Measurements from ENCODE around the gene SCIN. TPM values are rescaled to one million over a fixed set of nuclear protein-coding genes. Genes with fewer than 3 reads are reported as not detected.
A peak's percentile ranks its signal among the peaks of the same experiment; 100 is the strongest.

The SCIN gene
- total RNA-seq, 1 experiment from 2014 or later: 0.22 TPM

GRCh38 chr7:12570168-12570533, 369 bp upstream of the SCIN start:
- no peaks in the 10 kb centered on the region for H3K9me3 ChIP-seq (ENCODE audit: control insufficient read depth in 1 of 2, insufficient read depth in 1 of 2, low read depth in 1 of 2, low read length in 2 of 2)
- peak overlapping the region; percentile 83 for H3K4me2 ChIP-seq (ENCODE audit: low read length)
- no peak for TF ChIP-seq ELF1 (IDR thresholded peaks at IDR 0.05; ENCODE audit: borderline replicate concordance, low read depth)
- POLR2A ChIA-PET: no interaction called here
- DNase-seq (ENCODE audit: low read depth, low spot score) (no peak), ATAC-seq (peak; percentile 59)
- H3K36me3 ChIP-seq (ENCODE audit: control insufficient read depth in 1 of 2, insufficient read depth in 2 of 2, low read length in 2 of 2): no peaks in the 10 kb centered on the region
- peak overlapping the region; percentile 96 for H2AFZ ChIP-seq (ENCODE audit: low read depth, low read length, poor library complexity, severe bottlenecking)
- H3K4me3 ChIP-seq (replicated peaks in 1 of 2; ENCODE audit: low read depth in 1 of 2, low read length in 2 of 2): peak overlapping the region; percentile 24 to 54
- no TSS peak for BruUV-seq (replicated peaks)
- no peak overlapping the region for H3K27ac ChIP-seq (ENCODE audit: low read depth, low read length)
- peaks cover 0 to 10% of the 10 kb centered on the region in 2 experiments; a peak in 1 of 4 replicates for H3K4me1 ChIP-seq (ENCODE audit: control insufficient read depth in 1 of 2, insufficient read depth in 2 of 2, low read length in 2 of 2)
- no peaks in the 10 kb centered on the region for H3K9me2 ChIP-seq (ENCODE audit: insufficient read depth)
- H3K9ac ChIP-seq (ENCODE audit: low read length): 0 out of 2 replicates have a peak overlapping the region, but pooled peaks have one; percentile 6
- H3K27me3 ChIP-seq (ENCODE audit: insufficient read depth, low read length): no peaks in the 10 kb centered on the region
- RAD21 ChIA-PET (ENCODE audit: low non-redundant PET in 1 of 2, low total read pairs in 2 of 2, uncharacterized antibody in 2 of 2, unreplicated experiment in 2 of 2): no interaction called here
- no peaks in the 10 kb centered on the region for H3K79me2 ChIP-seq (ENCODE audit: insufficient read depth, low read length)
- H4K20me1 ChIP-seq (ENCODE audit: insufficient read depth): no peaks in the 10 kb centered on the region
- CTCF ChIA-PET: no interaction called here
- intact Hi-C loops (cut with micrococcal nuclease): no loop called here

GRCh38 chr7:12571691-12572090, 1.2 kb downstream of the SCIN start:
- POLR2A ChIA-PET: interaction anchor here (0.8 kb wide), 1 partner anchor 163 kb away, joined by 3 read pairs; no protein-coding TSS in a partner anchor
- H3K27ac ChIP-seq (ENCODE audit: low read depth, low read length): no peak overlapping the region
- H3K27me3 ChIP-seq (ENCODE audit: insufficient read depth, low read length): no peaks in the 10 kb centered on the region
- no peak overlapping the region for H3K9ac ChIP-seq (ENCODE audit: low read length)
- CTCF ChIA-PET: no interaction called here
- no peaks in the 10 kb centered on the region for H3K9me3 ChIP-seq (ENCODE audit: control insufficient read depth in 1 of 2, insufficient read depth in 1 of 2, low read depth in 1 of 2, low read length in 2 of 2)
- H3K9me2 ChIP-seq (ENCODE audit: insufficient read depth): no peaks in the 10 kb centered on the region
- H3K79me2 ChIP-seq (ENCODE audit: insufficient read depth, low read length): no peaks in the 10 kb centered on the region
- no TSS peak for BruUV-seq (replicated peaks)
- no peak overlapping the region for H3K4me2 ChIP-seq (ENCODE audit: low read length)
- ATAC-seq (no peak), DNase-seq (ENCODE audit: low read depth, low spot score) (no peak)
- RAD21 ChIA-PET (ENCODE audit: low non-redundant PET in 1 of 2, low total read pairs in 2 of 2, uncharacterized antibody in 2 of 2, unreplicated experiment in 2 of 2): no interaction called here
- H3K36me3 ChIP-seq (ENCODE audit: control insufficient read depth in 1 of 2, insufficient read depth in 2 of 2, low read length in 2 of 2): no peaks in the 10 kb centered on the region
- peaks cover 0 to 10% of the 10 kb centered on the region in 2 experiments; a peak in 1 of 4 replicates for H3K4me1 ChIP-seq (ENCODE audit: control insufficient read depth in 1 of 2, insufficient read depth in 2 of 2, low read length in 2 of 2)
- no peak overlapping the region for H3K4me3 ChIP-seq (replicated peaks in 1 of 2; ENCODE audit: low read depth in 1 of 2, low read length in 2 of 2)
- H4K20me1 ChIP-seq (ENCODE audit: insufficient read depth): no peaks in the 10 kb centered on the region
- intact Hi-C loops (cut with micrococcal nuclease): no loop called here
- peak overlapping the region; percentile 20 for H2AFZ ChIP-seq (ENCODE audit: low read depth, low read length, poor library complexity, severe bottlenecking)
- TF ChIP-seq EZH2phosphoT487 (IDR thresholded peaks at IDR 0.05; ENCODE audit: borderline replicate concordance) (no peak), ELF1 (IDR thresholded peaks at IDR 0.05; ENCODE audit: borderline replicate concordance, low read depth) (no peak), ZFX (IDR thresholded peaks at IDR 0.05) (no peak), ZBTB33 (IDR thresholded peaks at IDR 0.05; ENCODE audit: extremely low read depth, insufficient replicate concordance, low read length) (no peak), ZNF274 (IDR thresholded peaks at IDR 0.05; ENCODE audit: low read depth, low read length) (no peak), RAD21 (IDR thresholded peaks at IDR 0.05; ENCODE audit: low read depth) (no peak), EZH2 (IDR thresholded peaks at IDR 0.05) (no peak), CTCF (IDR thresholded peaks at IDR 0.05 in 2 of 3, conservative IDR thresholded peaks at IDR 0.05 in 1 of 3; ENCODE audit: borderline replicate concordance in 1 of 3, insufficient read depth in 1 of 3, low read depth in 2 of 3, low read length in 2 of 3) (no peak), ATF3 (IDR thresholded peaks at IDR 0.05) (no peak), FOSL1 (IDR thresholded peaks at IDR 0.05; ENCODE audit: low read depth) (no peak), POLR2A (IDR thresholded peaks at IDR 0.05; ENCODE audit: borderline replicate concordance, extremely low read depth, insufficient read depth, insufficient read length) (no peak), TCF7L2 (IDR thresholded peaks at IDR 0.05; ENCODE audit: borderline replicate concordance, extremely low read depth, insufficient read depth, insufficient read length) (no peak), MAX (IDR thresholded peaks at IDR 0.05) (no peak), SP1 (IDR thresholded peaks at IDR 0.05; ENCODE audit: low read depth) (no peak), YY1 (IDR thresholded peaks at IDR 0.05; ENCODE audit: extremely low read depth, insufficient replicate concordance, low read depth, low read length) (no peak), CEBPB (IDR thresholded peaks at IDR 0.05; ENCODE audit: low read depth) (no peak)

Measured in HCT116 (cell line).